ENCODE results near the gene SWSAP1. TPM values are rescaled to one million over a fixed set of nuclear protein-coding genes. Genes with fewer than 3 reads are reported as not detected.
A peak's percentile ranks its signal among the peaks of the same experiment; 100 is the strongest.

The SWSAP1 gene
- total RNA-seq, 4 donors from 2014 or later, result 0.51 to 1.7 (median 1.2) TPM

DNA sequence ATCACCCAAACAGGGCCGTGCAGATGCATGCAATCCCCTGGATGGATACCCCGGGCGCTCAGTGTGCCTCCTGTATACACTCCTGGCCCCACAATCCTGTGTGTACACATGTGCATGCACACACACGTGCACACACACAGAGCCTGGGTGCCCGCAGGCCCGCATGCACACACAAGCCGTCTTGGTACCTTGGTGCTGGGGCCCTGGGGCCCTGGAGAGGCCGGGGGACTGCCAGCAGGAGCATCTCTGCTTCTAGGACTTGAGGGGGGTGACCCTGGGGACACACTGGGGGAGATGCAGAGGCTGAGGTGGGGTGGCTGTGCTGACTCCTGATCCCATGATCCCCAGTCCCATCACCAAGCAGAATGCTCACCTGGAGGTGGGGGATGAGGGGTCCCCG lies 25.2 kb downstream of the SWSAP1 start:
- Histone ChIP-seq H3K36me3 (no peaks in the 10 kb centered on the region), H3K27ac (no peak overlapping the region), H3K27me3 (no peaks in the 10 kb centered on the region), H3K4me3 (no peak overlapping the region), H3K9me3 (no peaks in the 10 kb centered on the region), H3K4me1 (no peaks in the 10 kb centered on the region)
- in situ Hi-C loops (cut with MboI; ENCODE audit: low sequenced_read_pairs in 4 of 4), result loop anchor here in 1 of 4 donors (25.0 kb wide), 1 partner anchor 188 kb away; the partner anchor contains the start of genes ACP5 and ZNF627
- intact Hi-C loops (cut with DNase I; ENCODE audit: low total_unique reads), result no loop called here
- TF ChIP-seq, protein P1, sequence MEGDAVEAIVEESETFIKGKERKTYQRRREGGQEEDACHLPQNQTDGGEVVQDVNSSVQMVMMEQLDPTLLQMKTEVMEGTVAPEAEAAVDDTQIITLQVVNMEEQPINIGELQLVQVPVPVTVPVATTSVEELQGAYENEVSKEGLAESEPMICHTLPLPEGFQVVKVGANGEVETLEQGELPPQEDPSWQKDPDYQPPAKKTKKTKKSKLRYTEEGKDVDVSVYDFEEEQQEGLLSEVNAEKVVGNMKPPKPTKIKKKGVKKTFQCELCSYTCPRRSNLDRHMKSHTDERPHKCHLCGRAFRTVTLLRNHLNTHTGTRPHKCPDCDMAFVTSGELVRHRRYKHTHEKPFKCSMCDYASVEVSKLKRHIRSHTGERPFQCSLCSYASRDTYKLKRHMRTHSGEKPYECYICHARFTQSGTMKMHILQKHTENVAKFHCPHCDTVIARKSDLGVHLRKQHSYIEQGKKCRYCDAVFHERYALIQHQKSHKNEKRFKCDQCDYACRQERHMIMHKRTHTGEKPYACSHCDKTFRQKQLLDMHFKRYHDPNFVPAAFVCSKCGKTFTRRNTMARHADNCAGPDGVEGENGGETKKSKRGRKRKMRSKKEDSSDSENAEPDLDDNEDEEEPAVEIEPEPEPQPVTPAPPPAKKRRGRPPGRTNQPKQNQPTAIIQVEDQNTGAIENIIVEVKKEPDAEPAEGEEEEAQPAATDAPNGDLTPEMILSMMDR (IDR thresholded peaks at IDR 0.05 in 4 of 5, conservative IDR thresholded peaks at IDR 0.05 in 1 of 5), result no peak
- TF ChIP-seq POLR2A (IDR thresholded peaks at IDR 0.05), result no peak
- ATAC-seq (no peak), DNase-seq (no peak)

DNA sequence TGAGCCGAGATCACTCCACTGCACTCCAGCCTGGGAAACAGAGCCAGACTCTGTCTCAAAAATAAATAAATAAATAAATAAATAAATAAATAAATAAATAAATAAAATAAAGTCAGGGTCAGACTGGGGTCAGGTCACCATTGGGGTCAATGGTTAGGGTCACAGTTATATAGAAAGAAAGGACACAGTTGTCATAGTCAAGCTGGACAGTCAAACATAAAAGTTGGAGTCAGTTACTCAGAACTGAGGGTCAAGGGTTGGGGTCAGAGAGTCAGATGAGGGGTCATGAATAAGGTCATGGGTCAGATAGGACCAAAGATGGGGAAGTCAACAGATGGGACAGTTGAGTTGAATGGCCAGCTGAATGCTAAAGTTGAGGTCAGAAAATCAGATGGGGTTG lies 26.3 kb downstream of the SWSAP1 start:
- Histone ChIP-seq H3K36me3 (no peaks in the 10 kb centered on the region), H3K9me3 (no peaks in the 10 kb centered on the region), H3K4me3 (no peak overlapping the region), H3K27me3 (no peaks in the 10 kb centered on the region), H3K27ac (no peak overlapping the region), H3K4me1 (no peaks in the 10 kb centered on the region)
- intact Hi-C loops (cut with DNase I; ENCODE audit: low total_unique reads), result no loop called here
- no peak for TF ChIP-seq POLR2A (IDR thresholded peaks at IDR 0.05)
- TF ChIP-seq, protein P1 (IDR thresholded peaks at IDR 0.05 in 4 of 5, conservative IDR thresholded peaks at IDR 0.05 in 1 of 5), result no peak
- in situ Hi-C loops (cut with MboI; ENCODE audit: low sequenced_read_pairs in 4 of 4), result no loop called here
- DNase-seq (no peak), ATAC-seq (no peak)

DNA sequence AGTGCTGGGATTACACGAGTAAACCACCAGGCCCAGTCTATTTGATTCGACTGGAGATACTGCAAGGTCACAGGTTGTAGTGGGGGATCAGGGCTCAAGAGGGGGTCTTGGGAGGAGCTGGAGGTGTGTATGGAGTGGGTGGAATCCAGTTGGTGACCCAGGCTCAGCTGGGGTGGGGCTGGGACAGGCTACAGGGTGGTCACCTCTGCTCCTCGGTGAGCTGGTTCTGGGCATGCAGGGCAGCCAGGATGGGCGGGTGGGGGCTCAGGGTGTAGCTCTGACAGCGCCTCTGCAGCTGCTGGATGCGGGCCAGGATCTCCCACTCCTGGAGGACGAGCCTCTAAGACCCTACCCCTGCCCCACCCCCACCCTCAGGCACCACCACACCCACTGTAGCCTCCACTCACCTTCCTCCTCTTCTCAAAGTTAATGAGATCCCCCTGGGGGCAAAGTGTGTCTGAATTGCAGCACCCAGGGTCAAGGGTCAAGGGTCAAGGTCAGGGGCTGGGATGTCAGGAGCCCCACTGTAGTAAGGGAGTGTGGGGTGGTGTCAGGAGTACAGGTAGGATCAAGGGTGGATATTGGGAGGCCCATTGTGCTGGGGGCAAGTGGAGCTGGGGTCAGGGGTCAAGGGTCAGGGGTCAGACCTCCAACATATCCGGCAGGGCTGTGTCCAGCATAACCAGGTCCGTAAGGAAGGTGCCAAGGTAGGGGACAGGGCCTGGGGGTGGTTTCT lies 27.5 kb downstream of the SWSAP1 start:
- Histone ChIP-seq H3K27me3 (peaks cover 0 to 8% (median 0%) of the 10 kb centered on the region in 3 donors), H3K9me3 (no peaks in the 10 kb centered on the region), H3K36me3 (no peaks in the 10 kb centered on the region), H3K27ac (no peak overlapping the region), H3K4me3 (no peak overlapping the region), H3K4me1 (no peaks in the 10 kb centered on the region)
- no peak for ATAC-seq
- TF ChIP-seq POLR2A (IDR thresholded peaks at IDR 0.05), result no peak
- TF ChIP-seq, protein P1 (IDR thresholded peaks at IDR 0.05 in 4 of 5, conservative IDR thresholded peaks at IDR 0.05 in 1 of 5), result no peak
- in situ Hi-C loops (cut with MboI; ENCODE audit: low sequenced_read_pairs in 4 of 4) (no loop called here), intact Hi-C loops (cut with DNase I; ENCODE audit: low total_unique reads) (no loop called here)
- no peak for DNase-seq

DNA sequence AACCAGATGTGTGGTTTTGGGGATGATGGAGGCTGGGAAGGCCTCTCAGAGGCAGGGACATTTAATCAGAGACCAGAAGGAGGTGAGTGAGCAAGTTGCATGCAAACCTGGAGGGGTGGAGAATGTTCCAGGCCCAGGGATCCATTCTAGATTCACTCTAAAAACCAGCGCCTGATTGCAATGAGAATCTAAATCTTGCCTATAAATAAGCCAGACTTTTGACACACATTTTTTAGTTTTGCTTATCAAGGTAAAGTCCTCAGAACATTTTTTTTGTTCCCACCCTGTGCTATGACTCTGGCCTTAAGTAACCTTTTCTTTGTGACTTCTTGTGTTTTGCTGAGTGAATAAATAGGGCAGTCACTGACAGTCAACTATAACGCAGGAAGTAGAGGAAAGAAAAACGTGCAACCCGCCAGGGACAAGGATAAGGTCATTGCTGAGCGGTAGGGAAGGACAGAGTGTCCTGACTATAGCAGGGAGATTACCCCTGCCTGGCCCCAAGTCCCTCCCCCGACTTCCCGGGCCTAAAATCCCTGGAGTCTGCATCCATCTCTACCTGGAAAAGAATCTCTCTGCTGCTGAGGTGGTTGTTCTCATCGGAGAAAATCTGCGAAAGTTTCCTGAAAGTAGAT lies 30.2 kb downstream of the SWSAP1 start:
- peak; percentile 41 to 62 for ATAC-seq
- H3K9me3 ChIP-seq, result no peaks in the 10 kb centered on the region
- intact Hi-C loops (cut with DNase I; ENCODE audit: low total_unique reads), result no loop called here
- peaks cover 0 to 15% (median 0%) of the 10 kb centered on the region in 3 donors for H3K27me3 ChIP-seq
- H3K36me3 ChIP-seq, result no peaks in the 10 kb centered on the region
- no peak for DNase-seq
- H3K27ac ChIP-seq, result peak overlapping the region; percentile 44 to 61 (median 56)
- in situ Hi-C loops (cut with MboI; ENCODE audit: low sequenced_read_pairs in 4 of 4), result no loop called here
- TF ChIP-seq POLR2A (IDR thresholded peaks at IDR 0.05), result no peak
- TF ChIP-seq, protein P1 (IDR thresholded peaks at IDR 0.05 in 4 of 5, conservative IDR thresholded peaks at IDR 0.05 in 1 of 5), result no peak
- H3K4me1 ChIP-seq, result no peaks in the 10 kb centered on the region
- H3K4me3 ChIP-seq, result no peak overlapping the region

Measured in gastrocnemius medialis (tissue), 4 donors.